HepG2 (cell line): Measurements from ENCODE around the gene HIGD1A. TPM values are rescaled to one million over a fixed set of nuclear protein-coding genes. Genes with fewer than 3 reads are reported as not detected.

ENCODE experiments used
- ATAC-seq: fragments of 200-7000 bp; cut with Tn5 transposase; 3 replicates; pipeline ENCODE4 v1.9.1; 2020; ENCODE audit warnings: mild to moderate bottlenecking, moderate library complexity
- BruUV-seq: library from RNA; stranded (reverse); fragments of 400-500 nt; replicated peaks from 2 replicates; lab custom pipeline; 2021; lab: Mats Ljungman, UMichigan
- CTCF ChIA-PET: fragments of 300-600 bp; formaldehyde crosslinking; extraction: SDS; loops from one replicate; lab custom pipeline; 2021; ENCODE audit warnings: low total read pairs, inconsistent platforms, low intra/inter-chr PET ratio; lab: Yijun Ruan, JAX
- POLR2A ChIA-PET: fragments of 350-600 bp; sonication (Branson Sonifier 250); formaldehyde crosslinking; loops from one replicate; lab custom pipeline; 2020; ENCODE audit warnings: antibody characterized with exemption, inconsistent platforms; lab: Yijun Ruan, JAX
- DNase-seq: peaks from one replicate; pipeline ENCODE4 v3.0.0-alpha.2; 2015; ENCODE audit warnings: low spot score
- FAIRE-seq: peaks from 3 replicates; lab custom pipeline; 2011; peaks lifted over from hg19 to GRCh38; lab: Jason Lieb, UNC
- H2AFZ ChIP-seq: one replicate; pipeline ENCODE4 v1.6.1; 2011; ENCODE audit warnings: low read length, inconsistent platforms
- H3K27ac ChIP-seq: fragments of 300-600 bp; 3 replicates; pipeline ENCODE4 v1.8.0; 2011; ENCODE audit warnings: mixed run types, mild to moderate bottlenecking, mixed read lengths, low read length, inconsistent platforms; ENCODE audit not compliant: insufficient read depth; ENCODE audit errors: extremely low read length
- H3K27me3 ChIP-seq, 2 experiments: fragments of 200-600 bp in 1 of 2; 2 replicates in 1 of 2; 3 replicates in 1 of 2; pipeline versions ENCODE4 v1.6.0 to v1.8.0; 2011; ENCODE audit warnings: low read length in 2 of 2, mild to moderate bottlenecking in 2 of 2, moderate library complexity in 2 of 2, inconsistent platforms in 1 of 2; ENCODE audit not compliant: insufficient read depth in 2 of 2, control insufficient read depth in 1 of 2
- H3K36me3 ChIP-seq, 2 experiments: fragments of 200-600 bp in 1 of 2; replicated peaks in 1 of 2; 2 replicates in 1 of 2; 3 replicates in 1 of 2; pipeline versions ENCODE4 v1.5.1 to v1.8.0; 2011; ENCODE audit warnings: low read length in 2 of 2, inconsistent platforms in 1 of 2; ENCODE audit not compliant: insufficient read depth in 2 of 2, control insufficient read depth in 1 of 2
- H3K4me1 ChIP-seq: 2 replicates; pipeline ENCODE4 v1.5.1; 2012; ENCODE audit warnings: low read length, inconsistent platforms; ENCODE audit not compliant: insufficient read depth
- H3K4me2 ChIP-seq: 2 replicates; pipeline ENCODE4 v1.6.0; 2011; ENCODE audit warnings: low read depth, low read length, inconsistent platforms
- H3K4me3 ChIP-seq, 3 experiments: fragments of 200-600 bp in 1 of 3; sonication (generic), shearing (Covaris generic) in 1 of 3; replicated peaks in 1 of 3; 2 replicates each; pipeline ENCODE4 v1.5.1; 2011 to 2016; ENCODE audit warnings: low read length in 3 of 3, inconsistent platforms in 2 of 3, low read depth in 2 of 3, mild to moderate bottlenecking in 2 of 3, control low read depth in 1 of 3, mixed read lengths in 1 of 3; ENCODE audit not compliant: insufficient read depth in 1 of 3
- H3K79me2 ChIP-seq: one replicate; pipeline ENCODE4 v1.6.1; 2011; ENCODE audit warnings: low read length, inconsistent platforms; ENCODE audit not compliant: insufficient read depth
- H3K9ac ChIP-seq: 2 replicates; pipeline ENCODE4 v1.6.0; 2011; ENCODE audit warnings: mild to moderate bottlenecking, low read depth, low read length, inconsistent platforms; ENCODE audit not compliant: insufficient read depth
- H3K9me3 ChIP-seq: 2 replicates; pipeline ENCODE4 v1.5.1; 2012; ENCODE audit warnings: mild to moderate bottlenecking, low read length
- H4K20me1 ChIP-seq: 2 replicates; pipeline ENCODE4 v1.6.0; 2011; ENCODE audit warnings: inconsistent platforms, mild to moderate bottlenecking, low read length, moderate library complexity; ENCODE audit not compliant: insufficient read depth
- CCDC6 ChIP-seq: sonication (generic); formaldehyde crosslinking; IDR thresholded peaks from 2 replicates; pipeline ENCODE4 v1.8.1; 2022; ENCODE audit warnings: mild to moderate bottlenecking, missing genetic modification reagents, moderate library complexity
- DZIP1 ChIP-seq: sonication (generic); formaldehyde crosslinking; IDR thresholded peaks from 2 replicates; pipeline ENCODE4 v1.5.0; 2020; ENCODE audit warnings: mild to moderate bottlenecking, missing genetic modification reagents
- NFE2L1 ChIP-seq: sonication (generic); formaldehyde crosslinking; IDR thresholded peaks from 2 replicates; pipeline ENCODE4 v1.4.0; 2020; ENCODE audit warnings: missing genetic modification reagents, mild to moderate bottlenecking, borderline replicate concordance
- STAG1 ChIP-seq: sonication (generic); formaldehyde crosslinking; IDR thresholded peaks from 2 replicates; pipeline ENCODE4 v1.4.0; 2020; ENCODE audit warnings: missing genetic modification reagents
- ZEB1 ChIP-seq: IDR thresholded peaks from 2 replicates; pipeline ENCODE4 v1.6.1; 2012; ENCODE audit warnings: mild to moderate bottlenecking, low read depth, inconsistent platforms; ENCODE audit not compliant: insufficient replicate concordance
- ZMYM2 ChIP-seq: sonication (generic); formaldehyde crosslinking; IDR thresholded peaks from 2 replicates; pipeline ENCODE4 v1.8.0; 2022; ENCODE audit warnings: mild to moderate bottlenecking, missing genetic modification reagents
- ZNF329 ChIP-seq: sonication (generic); formaldehyde crosslinking; IDR thresholded peaks from 2 replicates; pipeline ENCODE4 v1.9.0; 2021; ENCODE audit warnings: low read depth, mild to moderate bottlenecking, missing genetic modification reagents
- WGBS: methylation state at CpG from one replicate; pipeline ENCODE4 v1.1.6; 2017; ENCODE audit warnings: low lambda C conversion rate; 5-methylcytosine and 5-hydroxymethylcytosine counted together
- in situ Hi-C: cut with HindIII; loops from 2 replicates; pipeline ENCODE4 v1.10.0; 2017; ENCODE audit warnings: low pct_unique_long_range_greater_than_20kb; ENCODE audit not compliant: extremely low pct_ligation_motif_present
- intact Hi-C: fragments of 100-400 bp; cut with micrococcal nuclease; formaldehyde crosslinking; loops from one replicate; pipeline ENCODE4 v1.10.0; 2022; ENCODE audit not compliant: unreplicated experiment
- polyA plus RNA-seq, 8 experiments: library from polyadenylated mRNA; depleted of rRNA in 3 of 8; stranded (reverse) in 7 of 8; unstranded in 1 of 8; fragments of >200 nt; fragmentation: Illumina TruSeq in 4 of 8; extraction: Trizol in 4 of 8; gene quantifications; 2 replicates each; pipeline versions ENCODE4 v1.2.1 to v1.2.3, GENCODE V29; 2011 to 2016; ENCODE audit warnings: low read depth in 4 of 8, missing spikeins in 1 of 8, mixed read lengths in 1 of 8; ENCODE audit not compliant: insufficient read depth in 1 of 8
- total RNA-seq, 5 experiments: library from RNA; depleted of rRNA; stranded (reverse); fragments of >200 nt; fragmentation: Illumina TruSeq; extraction: Trizol; gene quantifications; 2 replicates each; pipeline ENCODE4 v1.2.3, GENCODE V29; 2016; ENCODE audit warnings: low read depth in 1 of 5

Gene HIGD1A
- total and polyA plus RNA-seq, 2 of the 13 experiments (the other 11 are each of a cell fraction or from before 2014, with no cell fraction given) = 222 to 253 TPM

GRCh38 chr3:42742259-42742658 is 62.0 kb downstream of the HIGD1A start:
- no peaks in the 10 kb centered on the region for H3K36me3 ChIP-seq
- 38% methylated on average over 2 of the region's 4 CpGs for WGBS
- H4K20me1 ChIP-seq = no peaks in the 10 kb centered on the region
- CTCF ChIA-PET = no interaction called here
- H2AFZ ChIP-seq = no peak overlapping the region
- no peaks in the 10 kb centered on the region for H3K79me2 ChIP-seq
- H3K27me3 ChIP-seq = no peaks in the 10 kb centered on the region
- H3K4me3 ChIP-seq = no peak overlapping the region
- no peak overlapping the region for H3K27ac ChIP-seq
- no TSS peak for BruUV-seq
- ATAC-seq (peak; percentile 15; the same call in 2 of the 3 replicates), FAIRE-seq (no peak), DNase-seq (no peak)
- H3K9ac ChIP-seq = no peak overlapping the region
- no peaks in the 10 kb centered on the region for H3K9me3 ChIP-seq
- intact Hi-C loops (no loop called here), in situ Hi-C loops (no loop called here)
- peaks cover 57% of the 10 kb centered on the region for H3K4me1 ChIP-seq
- POLR2A ChIA-PET = interaction anchor here (0.9 to 1.5 kb wide), 2 partner anchors 9 to 62 kb away, joined by 3 to 10 read pairs; partner anchors contain the start of gene HIGD1A
- H3K4me2 ChIP-seq = no peak overlapping the region
- TF ChIP-seq STAG1 (CRISPR knock-in tag) = peak; percentile 13; the same call in 1 of the 2 replicates
- TF ChIP-seq CCDC6 = no peak

- in situ Hi-C loops (no loop called here), intact Hi-C loops (no loop called here)
- H3K4me1 ChIP-seq = peaks cover 52% of the 10 kb centered on the region
- H3K4me2 ChIP-seq = no peak overlapping the region
- H3K9ac ChIP-seq = no peak overlapping the region
- no peaks in the 10 kb centered on the region for H3K36me3 ChIP-seq
- TF ChIP-seq DZIP1 (CRISPR knock-in tag) (no peak), ZMYM2 (no peak), ZEB1 (no peak), NFE2L1 (no peak), ZNF329 (CRISPR knock-in tag) (no peak)
- H3K79me2 ChIP-seq = no peaks in the 10 kb centered on the region
- no peak overlapping the region for H2AFZ ChIP-seq
- no peak for FAIRE-seq
- CTCF ChIA-PET = no interaction called here
- WGBS = 56% methylated on average over 3 of the region's 3 CpGs
- H3K27me3 ChIP-seq = no peaks in the 10 kb centered on the region
- BruUV-seq = no TSS peak
- ATAC-seq = no peak; the same call in 2 of the 3 replicates
- no peaks in the 10 kb centered on the region for H4K20me1 ChIP-seq
- H3K9me3 ChIP-seq = no peaks in the 10 kb centered on the region
- H3K27ac ChIP-seq = no peak overlapping the region
- no peak for DNase-seq
- POLR2A ChIA-PET = interaction anchor here (0.9 to 1.5 kb wide), 2 partner anchors 9 to 63 kb away, joined by 3 to 10 read pairs; partner anchors contain the start of gene HIGD1A
- no peak overlapping the region for H3K4me3 ChIP-seq
Observed at GRCh38 chr3:42741796-42742195, 62.5 kb downstream of the HIGD1A start.
